ENCODE results near the gene NDRG4.

- TF ChIP-seq CTCF (IDR thresholded peaks at IDR 0.05) (no peak), POLR2AphosphoS5 (IDR thresholded peaks at IDR 0.05; ENCODE audit: insufficient read depth in 1 of 2, low read depth in 1 of 2) (no peak), POLR2A (IDR thresholded peaks at IDR 0.05) (no peak)
Observed at GRCh38 chr16:58488531-58488930, 11.4 kb upstream of the NDRG4 start.

All from vagina (tissue), 2 donors.